ENCODE measurements around the gene SLC47A2.

GRCh38 chr17:19738073-19738449 is 21.7 kb upstream of the SLC47A2 start:
- TF ChIP-seq CTCF (conservative IDR thresholded peaks at IDR 0.05; ENCODE audit: low read length): no peak
- no peak for TF ChIP-seq EZH2phosphoT487 (IDR thresholded peaks at IDR 0.05; ENCODE audit: borderline replicate concordance)

All from Loucy (cell line).